HCEC 1CT (cell line): ENCODE data around the gene VPS37C.
"Not testable (repeated sequence)": the region's sequence is repeated elsewhere in the genome, so short reads cannot be mapped to it uniquely, and the experiment has no call there.

Experiments used
- DNase-seq: peaks from one replicate; pipeline ENCODE4 v3.0.0-alpha.2; 2017

Gene VPS37C

GRCh38 chr11:61114913-61115312 lies 46.3 kb downstream of the VPS37C start:
- DNase-seq = no peak

- no peak for DNase-seq
Measured at GRCh38 chr11:61113201-61113600, 48.0 kb downstream of the VPS37C start.

GRCh38 chr11:61112575-61112974 lies 48.7 kb downstream of the VPS37C start:
- DNase-seq = no peak

GRCh38 chr11:61111786-61112517 lies 49.3 kb downstream of the VPS37C start:
- DNase-seq = no peak

- no peak for DNase-seq
Measured at GRCh38 chr11:61111050-61111435, 50.2 kb downstream of the VPS37C start.

- DNase-seq = no peak
Measured at GRCh38 chr11:61110255-61111049, 50.8 kb downstream of the VPS37C start.

- no peak for DNase-seq
Measured at GRCh38 chr11:61109671-61110070, 51.6 kb downstream of the VPS37C start.

GRCh38 chr11:61108847-61109585 lies 52.2 kb downstream of the VPS37C start:
- DNase-seq = no peak

GRCh38 chr11:61107888-61108287 lies 53.3 kb downstream of the VPS37C start:
- no peak for DNase-seq

- DNase-seq = no peak
Measured at GRCh38 chr11:61106894-61107470, 54.2 kb downstream of the VPS37C start.

GRCh38 chr11:61106296-61106695 lies 54.9 kb downstream of the VPS37C start:
- DNase-seq = no peak

GRCh38 chr11:61104963-61105362 lies 56.3 kb downstream of the VPS37C start:
- DNase-seq = no peak

GRCh38 chr11:61103851-61104423 lies 57.3 kb downstream of the VPS37C start:
- DNase-seq = no peak

GRCh38 chr11:61102667-61103571 lies 58.3 kb downstream of the VPS37C start:
- DNase-seq = no peak

- no peak for DNase-seq
Measured at GRCh38 chr11:61098778-61099177, 62.4 kb downstream of the VPS37C start.

GRCh38 chr11:61098261-61098660 lies 63.0 kb downstream of the VPS37C start:
- not testable (repeated sequence) for DNase-seq

- DNase-seq = no peak
Measured at GRCh38 chr11:61095021-61095420, 66.2 kb downstream of the VPS37C start.

GRCh38 chr11:61094167-61094566 lies 67.1 kb downstream of the VPS37C start:
- not testable (repeated sequence) for DNase-seq

GRCh38 chr11:61092908-61093763 lies 68.1 kb downstream of the VPS37C start:
- no peak for DNase-seq

GRCh38 chr11:61092280-61092766 lies 68.9 kb downstream of the VPS37C start:
- DNase-seq = no peak
